Stimulated activated CD8-positive, alpha-beta memory T cell treated with anti-CD3 and anti-CD28 coated beads, Interleukin-12 subunit alpha, Interleukin-12 subunit beta, amount 100 ng/mL, for 24 hours (primary cell): ENCODE results near the gene PUSL1.

Experiments
- DNase-seq: peaks from one replicate; pipeline ENCODE4 v3.0.0-alpha.2; 2020; ENCODE audit errors: extremely low read depth

Gene PUSL1

GRCh38 chr1:1280782-1281481 is 27.5 kb upstream of the PUSL1 start:
- DNase-seq: no peak

- no peak for DNase-seq
These were observed 26.7 kb upstream of the PUSL1 start for GRCh38 chr1:1281533-1282321.

GRCh38 chr1:1282998-1283397 is 25.4 kb upstream of the PUSL1 start:
- no peak for DNase-seq

GRCh38 chr1:1283821-1284220 is 24.6 kb upstream of the PUSL1 start:
- DNase-seq: no peak

GRCh38 chr1:1284221-1285101 is 23.9 kb upstream of the PUSL1 start:
- no peak for DNase-seq

GRCh38 chr1:1285102-1285571 is 23.3 kb upstream of the PUSL1 start:
- no peak for DNase-seq

GRCh38 chr1:1285611-1286311 is 22.6 kb upstream of the PUSL1 start:
- no peak for DNase-seq

- no peak for DNase-seq
These were observed 21.8 kb upstream of the PUSL1 start for GRCh38 chr1:1286313-1287261.

GRCh38 chr1:1287288-1288110 is 20.9 kb upstream of the PUSL1 start:
- no peak for DNase-seq

- no peak for DNase-seq
These were observed 18.1 kb upstream of the PUSL1 start for GRCh38 chr1:1290238-1290731.

GRCh38 chr1:1291023-1291528 is 17.3 kb upstream of the PUSL1 start:
- DNase-seq: no peak

- no peak for DNase-seq
These were observed 16.6 kb upstream of the PUSL1 start for GRCh38 chr1:1291548-1292441.

- DNase-seq: no peak
These were observed 16.0 kb upstream of the PUSL1 start for GRCh38 chr1:1292442-1292779.

GRCh38 chr1:1292851-1293250 is 15.5 kb upstream of the PUSL1 start:
- no peak for DNase-seq

GRCh38 chr1:1293263-1294249 is 14.8 kb upstream of the PUSL1 start:
- DNase-seq: no peak

- DNase-seq: no peak
These were observed 14.0 kb upstream of the PUSL1 start for GRCh38 chr1:1294250-1294890.
